Measurements from ENCODE around the gene RAB4A.

The RAB4A gene

GRCh38 chr1:229238674-229239415, 32.1 kb upstream of the RAB4A start:
- no peak overlapping the region for H3K4me3 ChIP-seq (ENCODE audit: low read depth, low read length)
- DNase-seq (ENCODE audit: low read depth) = no peak
- no peak for TF ChIP-seq CTCF (IDR thresholded peaks at IDR 0.05; ENCODE audit: low read depth, low read length)
- TF ChIP-seq MAX (IDR thresholded peaks at IDR 0.05; ENCODE audit: low read depth, low read length) = no peak
- no peak for TF ChIP-seq MYC (IDR thresholded peaks at IDR 0.05; ENCODE audit: low read depth, low read length)
- no peak for TF ChIP-seq POLR2A (IDR thresholded peaks at IDR 0.05; ENCODE audit: extremely low read depth, insufficient read length)

- TF ChIP-seq MYC (IDR thresholded peaks at IDR 0.05; ENCODE audit: low read depth, low read length) (no peak), POLR2A (IDR thresholded peaks at IDR 0.05; ENCODE audit: extremely low read depth, insufficient read length) (no peak), CTCF (IDR thresholded peaks at IDR 0.05; ENCODE audit: low read depth, low read length) (no peak), MAX (IDR thresholded peaks at IDR 0.05; ENCODE audit: low read depth, low read length) (no peak)
- H3K4me3 ChIP-seq (ENCODE audit: low read depth, low read length) = no peak overlapping the region
- no peak for DNase-seq (ENCODE audit: low read depth)
These were observed 30.4 kb upstream of the RAB4A start for GRCh38 chr1:229240532-229240931.

GRCh38 chr1:229241390-229241789, 29.5 kb upstream of the RAB4A start:
- TF ChIP-seq CTCF (IDR thresholded peaks at IDR 0.05; ENCODE audit: low read depth, low read length) (no peak), POLR2A (IDR thresholded peaks at IDR 0.05; ENCODE audit: extremely low read depth, insufficient read length) (no peak), MAX (IDR thresholded peaks at IDR 0.05; ENCODE audit: low read depth, low read length) (no peak), MYC (IDR thresholded peaks at IDR 0.05; ENCODE audit: low read depth, low read length) (no peak)
- DNase-seq (ENCODE audit: low read depth) = no peak

GRCh38 chr1:229243638-229244037, 27.3 kb upstream of the RAB4A start:
- no peak overlapping the region for H3K4me3 ChIP-seq (ENCODE audit: low read depth, low read length)

More at GRCh38 chr1:229241390-229241789, 29.5 kb upstream of the RAB4A start:
- H3K4me3 ChIP-seq (ENCODE audit: low read depth, low read length) = no peak overlapping the region

DNA sequence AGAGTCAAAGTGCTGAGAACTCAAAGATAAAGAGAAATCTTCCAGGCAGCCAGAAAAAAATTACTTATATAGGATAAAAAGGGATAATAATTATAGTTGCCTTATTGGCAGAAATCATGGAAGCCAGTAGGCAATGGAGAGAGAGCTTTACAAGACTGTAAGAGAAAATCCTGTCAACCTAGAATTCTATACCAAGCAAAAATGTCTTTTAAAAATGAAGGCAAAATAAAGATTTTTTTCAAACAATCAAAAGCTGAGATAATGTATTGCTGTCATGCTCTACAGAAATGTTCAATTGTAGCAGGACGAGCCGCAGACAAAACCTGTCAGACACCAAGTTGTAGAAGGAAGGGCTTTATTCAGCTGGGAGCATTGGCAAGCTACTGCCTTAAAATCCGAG, 26.8 kb upstream of the RAB4A start:
- H3K4me3 ChIP-seq (ENCODE audit: low read depth, low read length) = no peak overlapping the region
- DNase-seq (ENCODE audit: low read depth) = no peak
- TF ChIP-seq POLR2A (IDR thresholded peaks at IDR 0.05; ENCODE audit: extremely low read depth, insufficient read length) (no peak), MAX (IDR thresholded peaks at IDR 0.05; ENCODE audit: low read depth, low read length) (no peak), CTCF (IDR thresholded peaks at IDR 0.05; ENCODE audit: low read depth, low read length) (no peak), MYC (IDR thresholded peaks at IDR 0.05; ENCODE audit: low read depth, low read length) (no peak)

More at GRCh38 chr1:229243638-229244037, 27.3 kb upstream of the RAB4A start:
- DNase-seq (ENCODE audit: low read depth) = no peak
- TF ChIP-seq MYC (IDR thresholded peaks at IDR 0.05; ENCODE audit: low read depth, low read length) (no peak), MAX (IDR thresholded peaks at IDR 0.05; ENCODE audit: low read depth, low read length) (no peak), CTCF (IDR thresholded peaks at IDR 0.05; ENCODE audit: low read depth, low read length) (no peak)
